AG04449 (cell line): Measurements from ENCODE around the gene MANBA.

Source experiments
- CTCF ChIA-PET: fragments of 350-600 bp; formaldehyde crosslinking; extraction: SDS; loops from one replicate; lab custom pipeline; 2021; ENCODE audit warnings: antibody characterized with exemption; lab: Yijun Ruan, JAX
- POLR2A ChIA-PET: fragments of 400-600, 350-600 bp; formaldehyde crosslinking; extraction: SDS; loops from one replicate; lab custom pipeline; 2020; ENCODE audit warnings: antibody characterized with exemption, inconsistent platforms; lab: Yijun Ruan, JAX
- DNase-seq: peaks from one replicate; pipeline ENCODE4 v3.0.0-alpha.2; 2010; ENCODE audit warnings: low read depth, low spot score
- H3K4me3 ChIP-seq: 2 replicates; pipeline ENCODE4 v1.5.1; 2011; ENCODE audit warnings: low read depth, mild to moderate bottlenecking, control low read depth, low read length
- CTCF ChIP-seq: IDR thresholded peaks from one replicate; pipeline ENCODE4 v1.5.1; 2011; ENCODE audit warnings: mild to moderate bottlenecking, moderate library complexity, low read length, control low read depth, inconsistent platforms; ENCODE audit not compliant: insufficient read depth; ENCODE audit errors: missing control alignments

Gene MANBA

GRCh38 chr4:102736636-102737549 is 23.9 kb downstream of the MANBA start:
- CTCF ChIA-PET, result interaction anchor here (1.0 kb wide), 1 partner anchor 11 kb away, joined by 3 read pairs; no protein-coding TSS in a partner anchor
- no peak overlapping the region for H3K4me3 ChIP-seq
- DNase-seq, result no peak
- no peak for TF ChIP-seq CTCF
- POLR2A ChIA-PET, result no interaction called here

- POLR2A ChIA-PET, result no interaction called here
- TF ChIP-seq CTCF, result no peak
- no peak overlapping the region for H3K4me3 ChIP-seq
- no peak for DNase-seq
- CTCF ChIA-PET, result no interaction called here
Observed at GRCh38 chr4:102735582-102735981, 25.2 kb downstream of the MANBA start.

- H3K4me3 ChIP-seq, result no peak overlapping the region
- DNase-seq, result no peak
- ChIA-PET POLR2A (no interaction called here), CTCF (no interaction called here)
- no peak for TF ChIP-seq CTCF
Observed at GRCh38 chr4:102734591-102735385, 26.0 kb downstream of the MANBA start.

GRCh38 chr4:102734116-102734515 is 26.7 kb downstream of the MANBA start:
- CTCF ChIA-PET, result no interaction called here
- TF ChIP-seq CTCF, result no peak
- no peak for DNase-seq
- H3K4me3 ChIP-seq, result no peak overlapping the region
- POLR2A ChIA-PET, result no interaction called here

- TF ChIP-seq CTCF, result no peak
- POLR2A ChIA-PET, result no interaction called here
- DNase-seq, result no peak
- CTCF ChIA-PET, result no interaction called here
- no peak overlapping the region for H3K4me3 ChIP-seq
Observed at GRCh38 chr4:102733084-102733483, 27.7 kb downstream of the MANBA start.

GRCh38 chr4:102732678-102733077 is 28.1 kb downstream of the MANBA start:
- DNase-seq, result no peak
- CTCF ChIA-PET, result no interaction called here
- POLR2A ChIA-PET, result no interaction called here
- no peak overlapping the region for H3K4me3 ChIP-seq
- TF ChIP-seq CTCF, result no peak
